ELR (cell line): ENCODE measurements around the gene BZW2.
"Not testable (repeated sequence)": the region's sequence is repeated elsewhere in the genome, so short reads cannot be mapped to it uniquely, and the experiment has no call there.

Experiments used
- DNase-seq: peaks from one replicate; pipeline ENCODE4 v3.0.0-alpha.2; 2015; ENCODE audit warnings: low read depth

BZW2 gene

GRCh38 chr7:16644636-16645592 is 1.1 kb upstream of the BZW2 start:
- DNase-seq, result peak; percentile 84

- DNase-seq, result peak; percentile 45
These were observed 591 bp downstream of the BZW2 start for GRCh38 chr7:16646472-16647072.

GRCh38 chr7:16647435-16647960 is 1.5 kb downstream of the BZW2 start:
- no peak for DNase-seq

- no peak for DNase-seq
These were observed 2.6 kb downstream of the BZW2 start for GRCh38 chr7:16648551-16648950.

- DNase-seq, result peak; percentile 61
These were observed 3.2 kb downstream of the BZW2 start for GRCh38 chr7:16649196-16649595.

GRCh38 chr7:16650266-16650665 is 4.3 kb downstream of the BZW2 start:
- DNase-seq, result no peak

- DNase-seq, result no peak
These were observed 5.6 kb downstream of the BZW2 start for GRCh38 chr7:16651396-16652239.

DNA sequence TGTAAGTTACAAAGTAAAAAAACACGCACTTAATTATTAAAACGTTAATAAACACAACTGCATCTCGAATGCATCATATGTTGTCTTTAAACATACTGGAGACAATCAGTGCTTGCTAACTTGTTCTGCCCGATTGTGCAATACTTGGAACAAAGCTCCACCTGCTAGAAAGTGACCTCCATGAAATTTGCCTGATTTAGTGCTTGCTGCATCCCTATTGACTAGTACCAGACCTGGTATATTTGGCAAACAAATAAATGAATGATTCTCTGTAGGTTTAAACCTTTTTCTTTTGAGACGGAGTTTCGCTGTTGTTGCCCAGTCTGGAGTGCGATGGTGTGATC is 6.2 kb downstream of the BZW2 start:
- DNase-seq, result no peak

DNA sequence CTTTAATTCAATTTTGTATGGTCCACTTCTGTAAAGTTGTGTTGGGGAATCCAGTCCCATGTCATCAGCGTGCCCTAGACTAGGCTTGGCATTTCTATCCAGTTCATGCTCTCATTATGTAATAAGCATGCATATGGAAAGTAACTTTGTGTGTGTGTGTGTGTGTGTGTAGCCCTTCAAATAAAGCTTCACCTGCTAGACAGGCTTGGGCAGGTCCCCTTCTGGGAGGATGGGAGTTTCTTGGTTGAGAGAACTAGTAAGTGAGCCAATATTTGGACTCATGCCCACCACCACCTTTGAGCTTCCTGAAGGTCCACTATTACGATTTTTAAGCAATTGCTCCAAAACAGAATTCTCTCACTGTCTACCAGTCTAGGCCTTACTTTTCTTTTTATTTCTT is 6.9 kb downstream of the BZW2 start:
- DNase-seq, result no peak

DNA sequence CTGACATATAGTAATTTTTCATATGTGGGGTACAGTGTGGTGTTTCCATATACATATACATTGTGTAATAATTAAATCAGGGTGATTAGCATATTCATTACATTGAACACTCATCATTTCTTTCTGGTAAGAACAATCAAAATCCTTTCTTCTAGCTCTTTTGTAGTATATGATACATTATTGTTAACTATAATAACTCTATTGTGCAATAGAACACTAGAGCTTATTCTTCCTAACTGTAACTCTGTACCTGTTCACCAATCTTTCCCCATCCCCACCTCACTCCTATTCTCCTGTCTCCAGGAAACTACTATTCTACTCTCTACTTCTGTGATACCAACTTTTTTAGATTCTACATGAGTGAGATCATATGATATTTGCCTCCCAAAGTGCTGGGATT is 9.4 kb downstream of the BZW2 start:
- no peak for DNase-seq

GRCh38 chr7:16656141-16656540 is 10.2 kb downstream of the BZW2 start:
- DNase-seq, result no peak

GRCh38 chr7:16657656-16658279 is 11.8 kb downstream of the BZW2 start:
- peak; percentile 91 for DNase-seq

- DNase-seq, result not testable (repeated sequence)
These were observed 14.0 kb downstream of the BZW2 start for GRCh38 chr7:16659854-16660497.

DNA sequence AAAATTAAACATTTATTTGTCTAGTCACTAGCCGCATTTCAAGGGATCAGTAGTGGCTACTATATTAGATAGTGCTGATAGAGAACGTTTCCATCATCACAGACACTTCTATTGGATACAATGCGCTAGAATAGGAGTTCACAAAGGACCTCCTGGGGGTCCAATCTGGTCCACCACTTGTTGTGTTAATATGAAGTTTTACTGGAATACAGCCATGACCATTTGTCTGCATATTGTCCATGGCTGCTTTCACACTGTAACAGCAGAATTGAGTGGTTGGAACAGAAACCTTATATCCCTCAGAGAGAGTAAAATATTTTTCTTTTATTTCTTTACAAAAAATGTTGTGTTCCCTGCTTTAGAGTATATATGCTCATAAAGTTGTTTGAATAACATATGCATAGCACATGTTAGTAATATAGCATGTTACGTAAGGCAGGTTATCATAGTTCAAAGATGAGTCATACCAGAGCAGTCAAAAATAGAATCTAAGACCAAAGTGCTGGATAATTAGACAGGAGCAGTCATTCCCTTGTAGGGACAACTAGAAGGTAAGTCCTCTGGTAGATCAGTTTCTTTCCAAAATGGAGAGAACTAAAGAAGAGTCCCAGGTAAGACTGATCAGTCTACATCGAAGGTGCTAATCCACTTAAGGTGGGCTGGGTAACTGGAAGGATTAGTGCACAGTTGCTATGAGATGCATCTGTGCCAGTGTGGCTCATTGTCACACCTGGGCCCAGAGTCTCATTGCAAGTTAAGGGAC is 14.9 kb downstream of the BZW2 start:
- peak; percentile 81 for DNase-seq

DNA sequence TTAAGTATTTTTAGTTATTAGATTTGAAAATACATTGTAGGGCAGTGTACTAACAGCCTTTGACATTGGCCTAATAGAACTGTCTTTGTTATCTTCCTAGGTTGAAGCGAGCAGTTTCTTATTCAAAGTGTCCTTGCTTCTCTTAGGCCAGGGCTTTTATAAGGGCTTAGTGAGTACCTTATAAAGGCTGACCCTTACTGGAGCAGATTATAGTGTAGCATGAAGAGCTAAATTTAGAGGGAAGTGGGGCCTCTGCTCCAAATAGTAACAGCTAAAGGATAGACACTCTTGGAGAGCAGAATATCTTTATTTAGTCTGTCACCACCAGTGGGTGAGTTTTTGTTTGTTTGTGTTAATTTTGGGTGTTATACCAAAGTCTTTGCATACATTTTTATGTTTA is 15.9 kb downstream of the BZW2 start:
- no peak for DNase-seq

GRCh38 chr7:16667355-16667754 is 21.4 kb downstream of the BZW2 start:
- DNase-seq, result no peak

- peak; percentile 100 for DNase-seq
These were observed 22.3 kb downstream of the BZW2 start for GRCh38 chr7:16668049-16668858.

DNA sequence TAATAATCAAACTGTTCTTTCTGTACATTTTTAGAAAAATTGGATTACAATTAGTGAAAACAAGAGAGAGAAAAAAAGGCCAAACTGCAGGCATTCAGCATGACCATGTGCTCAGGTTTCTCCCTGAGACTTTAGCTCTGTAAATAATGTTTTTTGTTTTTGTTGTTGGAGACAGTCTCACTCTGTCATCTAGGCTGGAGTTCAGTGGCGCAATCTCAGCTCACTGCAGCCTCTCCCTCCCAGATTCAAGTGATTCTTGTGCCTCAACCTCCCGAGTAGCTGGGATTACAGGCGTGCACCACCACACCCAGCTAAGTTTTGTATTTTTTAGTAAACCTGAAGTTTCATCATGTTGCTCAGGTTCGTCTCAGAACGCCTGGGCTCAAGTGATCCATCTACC is 23.0 kb downstream of the BZW2 start:
- no peak for DNase-seq

DNA sequence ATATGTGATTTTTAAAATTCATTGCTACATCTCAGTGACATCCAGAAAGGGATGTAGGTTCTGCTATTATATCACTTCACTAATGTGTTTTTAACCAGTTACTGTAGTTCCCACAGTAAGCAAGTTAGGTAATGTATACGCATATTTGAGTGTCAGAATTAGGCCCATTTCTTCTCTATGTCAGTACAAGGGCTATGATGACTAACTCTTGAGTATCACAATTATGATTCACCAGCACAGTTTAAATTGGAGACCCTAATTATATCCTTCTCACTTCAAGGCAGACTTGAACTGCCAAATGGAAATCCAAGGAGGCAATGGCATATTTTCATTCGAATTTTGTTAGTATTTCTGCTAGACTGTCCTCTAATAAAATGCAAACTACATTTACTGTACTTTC is 23.6 kb downstream of the BZW2 start:
- peak; percentile 69 for DNase-seq

GRCh38 chr7:16670021-16670420 is 24.0 kb downstream of the BZW2 start:
- peak; percentile 44 for DNase-seq
